Body of pancreas (tissue), 2 donors: ENCODE measurements around the gene SLC30A3. TPM values are rescaled to one million over a fixed set of nuclear protein-coding genes. Genes with fewer than 3 reads are reported as not detected.

Source experiments
- total RNA-seq, 2 donors: library from RNA; depleted of rRNA; stranded (reverse); fragments of >200 nt; gene quantifications; one replicate each; pipeline ENCODE4 v1.1.0, GENCODE V29; 2016

The SLC30A3 gene
- total RNA-seq, 2 donors from 2014 or later: not detected

Other genes with a start within 250 kb of the SLC30A3 start
- gene TMEM214, start 230.1 kb downstream of the SLC30A3 start, total RNA-seq: 100 to 1,000 TPM in 1 of 2 donors, 10 to 100 TPM in 1; 59.9 to 119 TPM
- 10 to 100 TPM in 1 of 2 donors, 1 to 10 TPM in 1; 5.6 to 12.2 TPM for gene AGBL5, start 211.4 kb downstream of the SLC30A3 start, total RNA-seq
- 100 to 1,000 TPM; 103 to 129 TPM for gene OST4, start 191.4 kb downstream of the SLC30A3 start, total RNA-seq
- 10 to 100 TPM; 21.8 to 24.1 TPM for gene EMILIN1, start 184.4 kb downstream of the SLC30A3 start, total RNA-seq
- gene KHK, start 176.3 kb downstream of the SLC30A3 start, total RNA-seq: 1 to 10 TPM; 4.2 to 7.3 TPM
- 1 to 10 TPM; 1.0 to 3.0 TPM for gene CGREF1, start 143.9 kb downstream of the SLC30A3 start, total RNA-seq
- under 1 TPM in 1 of 2 donors, not detected in 1; 0.33 TPM for gene ABHD1, start 139.2 kb downstream of the SLC30A3 start, total RNA-seq
- 100 to 1,000 TPM in 1 of 2 donors, 10 to 100 TPM in 1; 56.3 to 103 TPM for gene PREB, start 128.4 kb downstream of the SLC30A3 start, total RNA-seq
- not detected for gene PRR30, start 123.6 kb downstream of the SLC30A3 start, total RNA-seq
- gene TCF23, start 114.0 kb downstream of the SLC30A3 start, total RNA-seq: under 1 TPM; under 0.01 to 0.66 TPM
- gene ATRAID, start 51.0 kb downstream of the SLC30A3 start, total RNA-seq: 10 to 100 TPM; 69.2 to 75.0 TPM
- gene SLC5A6, start 50.8 kb downstream of the SLC30A3 start, total RNA-seq: 10 to 100 TPM; 17.4 to 34.6 TPM
- gene CAD, start 45.7 kb downstream of the SLC30A3 start, total RNA-seq: 10 to 100 TPM; 18.4 to 36.9 TPM
- 1 to 10 TPM in 1 of 2 donors, not detected in 1; 1.3 TPM for gene DNAJC5G, start 12.4 kb upstream of the SLC30A3 start, total RNA-seq
- gene TRIM54, start 19.4 kb upstream of the SLC30A3 start, total RNA-seq: under 1 TPM in 1 of 2 donors, not detected in 1; 0.26 TPM
- gene UCN, start 45.4 kb upstream of the SLC30A3 start, total RNA-seq: 1 to 10 TPM in 1 of 2 donors, not detected in 1; 2.9 TPM
- 10 to 100 TPM; 56.7 to 64.3 TPM for gene MPV17, start 60.0 kb upstream of the SLC30A3 start, total RNA-seq
- gene GTF3C2, start 93.7 kb upstream of the SLC30A3 start, total RNA-seq: 10 to 100 TPM; 26.2 to 73.2 TPM
- 10 to 100 TPM; 24.9 to 39.2 TPM for gene EIF2B4, start 107.3 kb upstream of the SLC30A3 start, total RNA-seq
- 10 to 100 TPM; 50.4 to 70.8 TPM for gene SNX17, start 107.6 kb upstream of the SLC30A3 start, total RNA-seq
- 10 to 100 TPM; 11.7 to 22.1 TPM for gene ZNF513, start 117.7 kb upstream of the SLC30A3 start, total RNA-seq
- gene PPM1G, start 146.5 kb upstream of the SLC30A3 start, total RNA-seq: 10 to 100 TPM; 36.3 to 49.4 TPM
- gene NRBP1, start 165.6 kb upstream of the SLC30A3 start, total RNA-seq: 10 to 100 TPM; 34.2 to 36.6 TPM
- gene KRTCAP3, start 179.3 kb upstream of the SLC30A3 start, total RNA-seq: 10 to 100 TPM; 11.9 to 25.2 TPM
- 10 to 100 TPM; 14.3 to 41.2 TPM for gene IFT172, start 226.7 kb upstream of the SLC30A3 start, total RNA-seq
- 10 to 100 TPM; 10.4 to 20.8 TPM for gene FNDC4, start 232.2 kb upstream of the SLC30A3 start, total RNA-seq
- gene GCKR, start 233.8 kb upstream of the SLC30A3 start, total RNA-seq: 1 to 10 TPM in 1 of 2 donors, not detected in 1; 1.6 TPM